ENCODE data around the gene THBD. TPM values are rescaled to one million over a fixed set of nuclear protein-coding genes. Genes with fewer than 3 reads are reported as not detected.

THBD gene
- total RNA-seq, 1 donor from 2014 or later = 18.9 TPM

DNA sequence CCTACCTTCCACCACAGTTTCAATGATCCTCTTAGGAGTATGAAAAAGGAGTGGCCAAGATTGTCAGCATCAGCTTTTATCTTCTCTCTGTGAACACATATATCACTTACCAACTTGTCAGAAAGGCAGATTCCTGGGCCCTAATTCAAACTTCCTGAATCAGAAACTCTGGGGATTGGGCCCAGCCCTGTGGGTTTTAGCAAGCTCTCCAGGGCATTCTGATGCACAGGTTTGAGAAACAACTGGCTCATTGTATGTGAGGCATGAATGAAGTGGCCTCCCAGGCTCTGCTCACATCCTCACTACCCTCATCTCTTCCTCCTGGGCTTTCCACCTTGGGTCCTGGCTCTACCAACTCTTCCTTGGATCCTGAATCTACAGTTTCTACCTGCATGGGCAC, 13.2 kb upstream of the THBD start:
- H3K4me3 ChIP-seq (ENCODE audit: low read depth, low read length) = no peak overlapping the region
- TF ChIP-seq, protein P1, sequence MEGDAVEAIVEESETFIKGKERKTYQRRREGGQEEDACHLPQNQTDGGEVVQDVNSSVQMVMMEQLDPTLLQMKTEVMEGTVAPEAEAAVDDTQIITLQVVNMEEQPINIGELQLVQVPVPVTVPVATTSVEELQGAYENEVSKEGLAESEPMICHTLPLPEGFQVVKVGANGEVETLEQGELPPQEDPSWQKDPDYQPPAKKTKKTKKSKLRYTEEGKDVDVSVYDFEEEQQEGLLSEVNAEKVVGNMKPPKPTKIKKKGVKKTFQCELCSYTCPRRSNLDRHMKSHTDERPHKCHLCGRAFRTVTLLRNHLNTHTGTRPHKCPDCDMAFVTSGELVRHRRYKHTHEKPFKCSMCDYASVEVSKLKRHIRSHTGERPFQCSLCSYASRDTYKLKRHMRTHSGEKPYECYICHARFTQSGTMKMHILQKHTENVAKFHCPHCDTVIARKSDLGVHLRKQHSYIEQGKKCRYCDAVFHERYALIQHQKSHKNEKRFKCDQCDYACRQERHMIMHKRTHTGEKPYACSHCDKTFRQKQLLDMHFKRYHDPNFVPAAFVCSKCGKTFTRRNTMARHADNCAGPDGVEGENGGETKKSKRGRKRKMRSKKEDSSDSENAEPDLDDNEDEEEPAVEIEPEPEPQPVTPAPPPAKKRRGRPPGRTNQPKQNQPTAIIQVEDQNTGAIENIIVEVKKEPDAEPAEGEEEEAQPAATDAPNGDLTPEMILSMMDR (conservative IDR thresholded peaks at IDR 0.05; ENCODE audit: low read depth, low read length) = no peak
- DNase-seq (ENCODE audit: low read depth) = no peak

DNA sequence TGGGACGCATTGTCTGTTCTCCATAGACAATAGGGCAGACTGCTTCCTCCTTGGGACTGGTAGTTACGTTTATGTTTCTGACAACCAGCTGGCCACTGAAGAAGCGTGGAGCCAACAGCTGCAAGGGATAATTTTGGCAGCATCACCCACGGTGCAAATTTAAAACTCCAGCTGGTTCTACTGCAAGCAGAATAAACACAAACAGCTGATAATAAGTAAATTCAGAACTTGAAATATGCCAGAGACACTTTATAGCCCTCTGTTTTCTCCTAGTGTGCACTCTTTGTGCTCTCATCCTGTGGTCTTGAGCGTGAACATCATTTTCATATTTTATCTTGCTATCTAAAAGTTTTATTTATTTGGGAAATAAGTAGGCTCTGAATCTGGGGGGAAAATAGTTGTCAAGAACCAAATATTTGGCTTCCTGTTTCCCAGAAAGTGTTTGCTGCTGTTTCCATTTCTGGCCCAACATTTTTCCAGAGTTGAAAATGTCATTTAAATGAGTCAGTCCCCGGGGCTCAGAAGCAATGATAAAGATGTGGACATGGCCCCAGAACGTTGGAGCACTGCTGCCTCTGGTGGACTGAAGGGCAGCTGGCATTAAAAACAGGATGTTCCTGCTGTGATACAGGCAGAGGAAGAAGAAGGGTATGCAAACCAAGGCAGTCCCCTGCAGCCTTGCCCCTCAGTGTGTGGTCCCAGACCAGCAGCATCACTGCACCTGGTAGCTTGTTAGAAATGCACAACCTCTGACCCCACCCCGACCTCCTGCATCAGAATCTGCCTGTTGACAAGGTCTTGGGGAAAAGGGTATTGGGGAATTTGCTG, 12.5 kb upstream of the THBD start:
- DNase-seq (ENCODE audit: low read depth) = no peak
- no peak overlapping the region for H3K4me3 ChIP-seq (ENCODE audit: low read depth, low read length)

DNA sequence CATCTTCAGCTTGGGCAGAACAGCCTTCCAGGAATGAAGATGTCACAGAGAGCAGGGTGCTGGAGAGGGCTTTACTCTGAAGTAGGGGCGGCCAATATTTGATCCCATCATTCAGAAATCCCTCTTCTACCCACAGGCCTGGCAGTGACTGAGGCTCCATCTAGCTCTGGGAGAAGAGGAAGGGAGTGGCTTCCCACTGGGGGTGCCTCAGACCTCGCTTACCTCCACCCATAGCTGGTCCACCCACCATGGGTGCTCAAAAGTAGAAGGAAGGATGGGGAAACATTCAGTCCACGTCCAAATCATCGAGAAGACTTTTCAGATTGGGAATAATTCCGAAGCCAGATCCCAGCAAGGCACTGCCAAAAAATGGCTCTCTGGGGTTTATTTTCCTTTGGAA, 11.8 kb upstream of the THBD start:
- DNase-seq (ENCODE audit: low read depth) = no peak
- H3K4me3 ChIP-seq (ENCODE audit: low read depth, low read length) = no peak overlapping the region
- TF ChIP-seq, protein P1 (conservative IDR thresholded peaks at IDR 0.05; ENCODE audit: low read depth, low read length) = no peak

More for the DNA sequence above, 12.5 kb upstream of the THBD start:
- TF ChIP-seq, protein P1 (conservative IDR thresholded peaks at IDR 0.05; ENCODE audit: low read depth, low read length) = peak; percentile 52

DNA sequence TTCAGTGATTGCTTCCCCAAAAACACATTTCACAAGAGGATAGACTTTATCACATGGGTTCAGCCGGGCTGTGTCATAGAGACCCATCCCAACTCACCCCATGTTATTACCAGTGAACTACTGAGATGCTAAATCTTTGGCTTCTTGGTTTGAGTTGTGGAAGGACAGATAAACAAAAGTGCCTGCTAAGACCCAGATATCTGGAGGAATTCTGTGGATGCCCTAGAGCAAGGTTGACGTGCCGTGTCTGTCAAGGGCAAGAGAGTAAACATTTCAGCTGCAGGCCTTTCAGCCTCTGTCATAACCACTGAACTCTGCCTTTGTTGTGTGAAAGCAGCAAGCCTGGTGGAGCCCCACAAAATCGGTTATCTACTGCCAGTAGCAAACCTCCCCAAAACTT, 11.2 kb upstream of the THBD start:
- TF ChIP-seq, protein P1 (conservative IDR thresholded peaks at IDR 0.05; ENCODE audit: low read depth, low read length) = no peak
- DNase-seq (ENCODE audit: low read depth) = no peak

DNA sequence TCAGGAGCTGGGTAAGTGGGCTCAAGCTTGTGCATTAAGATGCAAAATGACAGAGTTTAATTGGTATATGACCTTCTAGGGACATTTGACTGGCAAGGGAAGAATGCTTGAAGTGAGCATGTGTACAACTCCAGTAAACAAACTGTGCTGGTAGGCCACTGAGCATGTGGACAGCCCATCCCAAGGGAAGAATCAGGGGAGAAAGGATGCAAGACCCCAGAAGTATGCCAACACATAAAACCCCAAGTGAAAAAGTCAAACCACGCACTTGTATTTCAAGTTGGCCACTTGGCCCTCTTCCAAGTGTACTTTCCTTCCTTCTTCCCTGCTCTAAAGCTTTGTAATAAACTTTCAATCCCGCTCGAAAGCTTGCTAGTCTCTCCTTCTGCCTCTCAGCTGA, 10.4 kb upstream of the THBD start:
- TF ChIP-seq, protein P1 (conservative IDR thresholded peaks at IDR 0.05; ENCODE audit: low read depth, low read length) = no peak
- DNase-seq (ENCODE audit: low read depth) = no peak

More for the DNA sequence above, 11.2 kb upstream of the THBD start:
- no peak overlapping the region for H3K4me3 ChIP-seq (ENCODE audit: low read depth, low read length)

DNA sequence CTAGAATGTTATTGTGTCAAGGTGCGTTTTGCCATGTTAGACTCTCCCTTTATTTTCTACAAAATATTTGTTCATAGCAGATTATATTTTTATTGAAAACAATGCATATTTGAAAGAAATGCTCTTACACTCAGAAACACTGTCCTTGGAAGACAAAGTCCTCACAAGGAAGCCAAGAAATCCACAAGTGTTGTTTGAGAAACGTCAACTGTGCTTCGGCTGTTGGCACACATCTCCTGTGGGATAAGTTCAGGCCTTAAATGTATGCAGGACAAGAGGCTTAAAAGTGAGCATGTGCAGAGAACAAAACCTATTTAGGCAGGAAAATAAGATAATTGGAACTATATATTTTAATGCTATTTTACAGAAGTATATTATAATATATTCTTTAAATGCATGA, 9.5 kb upstream of the THBD start:
- no peak overlapping the region for H3K4me3 ChIP-seq (ENCODE audit: low read depth, low read length)
- DNase-seq (ENCODE audit: low read depth) = no peak
- TF ChIP-seq, protein P1 (conservative IDR thresholded peaks at IDR 0.05; ENCODE audit: low read depth, low read length) = no peak

More for the DNA sequence above, 10.4 kb upstream of the THBD start:
- H3K4me3 ChIP-seq (ENCODE audit: low read depth, low read length) = no peak overlapping the region

DNA sequence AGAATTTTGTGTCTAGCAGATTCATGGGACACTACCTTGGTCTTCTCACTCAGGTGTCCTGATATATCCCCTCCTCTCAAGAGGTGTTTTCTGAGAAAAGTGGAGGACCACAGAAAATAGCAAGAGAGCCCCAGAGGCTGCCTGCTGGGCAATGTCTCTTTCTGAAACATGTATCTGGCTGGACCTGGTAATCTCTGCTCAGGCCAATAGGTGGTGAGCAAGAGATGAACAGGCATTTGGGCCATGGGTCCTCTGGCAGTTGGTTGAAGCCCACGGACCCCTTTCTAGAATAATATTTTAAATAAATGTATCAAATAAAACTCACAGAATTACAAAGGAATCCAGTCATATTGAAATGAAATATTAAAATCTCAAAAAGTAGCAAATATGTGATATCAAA, 8.8 kb upstream of the THBD start:
- no peak for DNase-seq (ENCODE audit: low read depth)
- no peak overlapping the region for H3K4me3 ChIP-seq (ENCODE audit: low read depth, low read length)
- TF ChIP-seq, protein P1 (conservative IDR thresholded peaks at IDR 0.05; ENCODE audit: low read depth, low read length) = peak; percentile 51

All from epithelial cell of proximal tubule (primary cell).